ENCODE results near the gene TCN2. TPM values are rescaled to one million over a fixed set of nuclear protein-coding genes. Genes with fewer than 3 reads are reported as not detected.
"Not testable (repeated sequence)": the region's sequence is repeated elsewhere in the genome, so short reads cannot be mapped to it uniquely, and the experiment has no call there.

TCN2 gene
- total and polyA plus RNA-seq, 4 experiments from 2014 or later = 0.93 to 2.3 (median 1.2) TPM

- H3K4me1 ChIP-seq (ENCODE audit: insufficient read depth, low read length) = no peaks in the 10 kb centered on the region
- no peaks in the 10 kb centered on the region for H3K9me3 ChIP-seq (ENCODE audit: control insufficient read depth in 1 of 2, low read length in 2 of 2)
- H3K36me3 ChIP-seq (ENCODE audit: insufficient read depth, low read length) = no peaks in the 10 kb centered on the region
- CTCF ChIA-PET (ENCODE audit: partially characterized antibody) = no interaction called here
- Mint-ChIP-seq H3K27me3 (peaks cover 8% of the 10 kb centered on the region in 2 donors), H3K36me3 (no peaks in the 10 kb centered on the region), H3K4me3 (no peak overlapping the region), H3K27ac (no peak overlapping the region), H3K9me3 (no peaks in the 10 kb centered on the region), H3K4me1 (peaks cover 0 to 2% (median 0%) of the 10 kb centered on the region in 4 donors)
- POLR2A ChIA-PET (ENCODE audit: partially characterized antibody) = no interaction called here
- H3K4me3 ChIP-seq (ENCODE audit: low read length in 2 of 2) = no peak overlapping the region
- no peaks in the 10 kb centered on the region for H3K27me3 ChIP-seq (ENCODE audit: insufficient read depth, low read length)
- DNase-seq = no peak
- intact Hi-C loops (cut with micrococcal nuclease) = no loop called here
- H3K27ac ChIP-seq (ENCODE audit: low read depth, low read length) = no peak overlapping the region
Observed at GRCh38 chr22:30675436-30675835, 68.5 kb downstream of the TCN2 start.

- H3K9me3 ChIP-seq (ENCODE audit: control insufficient read depth in 1 of 2, low read length in 2 of 2); H3K4me1 ChIP-seq (ENCODE audit: insufficient read depth, low read length); POLR2A ChIA-PET (ENCODE audit: partially characterized antibody); H3K36me3 Mint-ChIP-seq; H3K27ac Mint-ChIP-seq; H3K27ac ChIP-seq (ENCODE audit: low read depth, low read length); H3K4me1 Mint-ChIP-seq; H3K9me3 Mint-ChIP-seq; H3K27me3 Mint-ChIP-seq; H3K36me3 ChIP-seq (ENCODE audit: insufficient read depth, low read length); H3K4me3 ChIP-seq (ENCODE audit: low read length in 2 of 2); intact Hi-C loops (cut with micrococcal nuclease); DNase-seq; H3K4me3 Mint-ChIP-seq; H3K27me3 ChIP-seq (ENCODE audit: insufficient read depth, low read length); CTCF ChIA-PET (ENCODE audit: partially characterized antibody): not testable (repeated sequence)
Observed at GRCh38 chr22:30676565-30676964, 69.6 kb downstream of the TCN2 start.

Other genes starting within 250 kb of the TCN2 start
- 1 to 10 TPM; 6.1 to 6.6 TPM for gene RNF215, start 219.8 kb upstream of the TCN2 start, total RNA-seq
- under 1 TPM; 0.29 to 0.53 TPM for gene RNF215, start 219.8 kb upstream of the TCN2 start, polyA plus RNA-seq
- gene SEC14L2, start 210.2 kb upstream of the TCN2 start, total RNA-seq = 1 to 10 TPM; 6.0 to 8.6 TPM
- 10 to 100 TPM in 1 of 2 donors, 1 to 10 TPM in 1; 9.7 to 13.8 TPM for gene SEC14L2, start 210.2 kb upstream of the TCN2 start, polyA plus RNA-seq
- 10 to 100 TPM; 13.5 to 15.7 TPM for gene MTFP1, start 181.4 kb upstream of the TCN2 start, total RNA-seq
- 10 to 100 TPM; 31.1 to 47.4 TPM for gene MTFP1, start 181.4 kb upstream of the TCN2 start, polyA plus RNA-seq
- gene SEC14L3, start 135.2 kb upstream of the TCN2 start, total RNA-seq = not detected
- not detected for gene SEC14L3, start 135.2 kb upstream of the TCN2 start, polyA plus RNA-seq
- gene SEC14L4, start 101.5 kb upstream of the TCN2 start, total RNA-seq = not detected
- gene SEC14L4, start 101.5 kb upstream of the TCN2 start, polyA plus RNA-seq = not detected
- gene SEC14L6, start 60.4 kb upstream of the TCN2 start, total RNA-seq = not detected
- not detected for gene SEC14L6, start 60.4 kb upstream of the TCN2 start, polyA plus RNA-seq
- gene GAL3ST1, start 32.5 kb upstream of the TCN2 start, total RNA-seq = 1 to 10 TPM; 1.4 to 2.8 TPM
- gene GAL3ST1, start 32.5 kb upstream of the TCN2 start, polyA plus RNA-seq = under 1 TPM in 1 of 2 donors, not detected in 1; 0.48 TPM
- gene PES1, start 15.3 kb upstream of the TCN2 start, total RNA-seq = 10 to 100 TPM; 50.1 to 51.6 TPM
- 10 to 100 TPM; 41.3 to 48.7 TPM for gene PES1, start 15.3 kb upstream of the TCN2 start, polyA plus RNA-seq
- 1 to 10 TPM; 2.9 to 3.0 TPM for gene SLC35E4, start 28.6 kb downstream of the TCN2 start, total RNA-seq
- under 1 TPM; 0.61 to 1.00 TPM for gene SLC35E4, start 28.6 kb downstream of the TCN2 start, polyA plus RNA-seq
- gene DUSP18, start 60.7 kb downstream of the TCN2 start, total RNA-seq = 10 to 100 TPM; 16.8 to 16.9 TPM
- gene DUSP18, start 60.7 kb downstream of the TCN2 start, polyA plus RNA-seq = 10 to 100 TPM; 12.4 to 14.4 TPM
- 1 to 10 TPM; 1.1 to 1.3 TPM for gene OSBP2, start 87.7 kb downstream of the TCN2 start, total RNA-seq
- under 1 TPM; 0.39 to 0.44 TPM for gene OSBP2, start 87.7 kb downstream of the TCN2 start, polyA plus RNA-seq